Right renal pelvis (tissue), 4 donors: Measurements from ENCODE around the gene HNRNPUL1. TPM values are rescaled to one million over a fixed set of nuclear protein-coding genes. Genes with fewer than 3 reads are reported as not detected.
A peak's percentile ranks its signal among the peaks of the same experiment; 100 is the strongest.
"Not testable (repeated sequence)": the region's sequence is repeated elsewhere in the genome, so short reads cannot be mapped to it uniquely, and the experiment has no call there.

Experiments used
- DNase-seq, 4 donors: peaks; one replicate each; pipeline ENCODE4 v3.0.0-alpha.2; 2013; ENCODE audit warnings: low read depth in 4 of 4, low spot score in 3 of 4, missing footprints in 1 of 4
- polyA plus RNA-seq, 4 donors: library from polyadenylated mRNA; unstranded; fragments of 120-200 nt; gene quantifications; one replicate each; pipeline ENCODE4 v1.2.1, GENCODE V29; 2013; ENCODE audit not compliant: insufficient read length in 4 of 4

The HNRNPUL1 gene
- 100 to 1,000 TPM; 202 to 215 (median 206) TPM for polyA plus RNA-seq

DNA sequence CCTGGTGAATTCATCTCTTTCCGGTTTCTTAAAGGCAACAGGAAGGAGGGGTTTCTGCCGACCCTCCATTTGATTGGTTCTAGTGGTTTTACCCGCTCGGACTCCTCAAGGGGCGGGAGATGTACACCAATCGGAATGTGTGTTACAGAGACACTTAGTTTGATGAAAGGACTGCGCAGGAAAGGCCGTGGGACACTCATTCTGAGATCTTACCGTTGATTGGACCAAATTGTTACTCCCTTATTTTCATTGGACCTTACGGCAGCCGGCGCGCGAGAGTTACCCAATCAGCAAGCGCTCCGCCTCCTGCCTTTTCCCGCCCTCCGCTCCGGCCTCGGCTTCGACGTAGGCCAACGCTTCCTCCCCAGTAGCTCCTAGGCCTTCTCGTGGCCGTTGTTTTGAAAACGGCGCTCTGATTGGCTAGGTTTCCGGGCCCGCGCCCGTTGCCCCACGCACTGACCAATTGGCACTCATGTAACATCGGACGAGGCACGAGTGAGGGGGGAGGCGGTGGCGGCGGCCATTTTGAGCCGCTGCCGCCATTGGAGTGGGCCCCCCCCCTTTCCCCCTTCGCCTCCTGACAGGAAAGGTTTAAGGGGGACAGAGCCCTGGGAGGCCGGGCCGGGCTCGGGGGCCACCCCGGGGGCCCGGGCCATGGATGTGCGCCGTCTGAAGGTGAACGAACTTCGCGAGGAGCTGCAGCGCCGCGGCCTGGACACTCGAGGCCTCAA is at the start of gene HNRNPUL1:
HNRNPUL1 (plus strand) TSS at position 523 of the 731 bp plus-strand sequence; CDS start at position 655, 132 bp downstream.
- DNase-seq, result peak; percentile 100

DNA sequence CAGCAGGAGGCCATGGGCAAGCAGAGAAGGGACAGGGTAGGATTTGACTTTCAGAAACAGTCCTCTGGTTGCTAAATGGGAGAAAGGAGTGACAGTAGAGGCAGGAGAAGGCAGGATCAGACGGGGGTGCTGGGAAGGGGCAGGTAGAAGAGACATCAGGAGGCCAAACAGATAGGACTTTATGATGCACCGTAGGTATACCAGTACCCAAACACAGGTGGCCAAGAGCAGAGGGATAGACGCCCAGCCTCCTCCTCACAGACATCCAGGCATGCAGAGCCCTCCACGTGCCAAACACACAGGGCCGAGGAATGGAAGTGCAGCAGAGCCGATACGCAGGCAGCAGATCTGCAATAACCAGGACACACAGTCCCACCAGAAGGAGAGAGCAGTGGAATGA is 46.4 kb upstream of the HNRNPUL1 start:
- no peak for DNase-seq

DNA sequence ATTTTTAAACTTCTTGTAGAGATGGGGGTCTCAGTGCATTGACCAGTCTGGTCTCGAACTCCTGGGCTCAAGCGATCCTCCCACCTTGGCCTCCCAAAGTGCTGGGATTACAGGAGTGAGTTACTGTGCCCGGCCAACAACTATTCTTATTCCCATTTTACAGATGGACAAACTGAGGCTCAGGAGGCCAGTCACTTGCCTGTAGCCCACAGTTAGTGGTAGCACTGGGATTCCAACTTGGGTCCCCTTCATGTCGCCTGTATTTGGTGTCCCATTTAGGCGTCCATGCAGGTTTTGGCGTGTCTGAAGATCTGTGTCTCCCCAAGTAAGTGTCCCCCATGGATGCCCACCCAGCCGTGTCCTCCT is 45.9 kb upstream of the HNRNPUL1 start:
- DNase-seq, result no peak

GRCh38 chr19:41218615-41219507 is 45.3 kb upstream of the HNRNPUL1 start, which contains the start of gene AXL:
Gene AXL, plus strand, starts transcription at chr19:41219223. Its CDS starts 170 bp downstream, at chr19:41219393.
- peak; percentile 53 to 69 (median 64) for DNase-seq

DNA sequence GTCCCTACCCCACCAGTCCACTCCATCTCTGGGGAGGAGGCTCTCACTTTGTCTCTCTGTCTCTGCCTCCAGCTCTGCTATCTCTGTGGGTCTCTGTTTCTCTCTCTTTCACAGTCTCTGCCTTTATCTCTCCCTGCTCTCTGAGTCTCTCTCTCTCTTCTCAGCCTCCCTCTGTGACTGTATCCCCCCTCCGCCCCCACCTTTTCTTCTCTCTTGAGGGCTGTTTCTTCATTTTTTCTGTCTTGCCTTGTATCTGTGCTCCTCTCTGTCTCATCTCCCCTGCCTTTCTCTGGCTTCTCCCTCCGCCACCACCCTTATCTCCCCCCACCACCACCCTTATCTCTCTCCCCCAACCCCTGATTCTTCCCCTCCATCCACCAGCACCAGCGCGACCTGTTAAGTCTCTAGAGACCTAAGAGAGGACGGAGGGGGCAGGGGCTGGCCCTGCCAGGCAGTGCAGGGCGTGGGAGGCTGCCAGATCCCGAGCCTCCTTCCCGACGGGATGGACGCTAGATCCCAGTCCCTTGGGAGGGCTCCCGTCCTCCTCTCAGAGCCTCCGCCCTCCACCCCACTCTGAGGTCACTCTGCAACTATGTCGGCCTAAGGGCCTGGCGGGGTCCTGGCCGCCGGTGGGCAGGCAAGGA is 44.1 kb upstream of the HNRNPUL1 start:
- DNase-seq, result no peak

DNA sequence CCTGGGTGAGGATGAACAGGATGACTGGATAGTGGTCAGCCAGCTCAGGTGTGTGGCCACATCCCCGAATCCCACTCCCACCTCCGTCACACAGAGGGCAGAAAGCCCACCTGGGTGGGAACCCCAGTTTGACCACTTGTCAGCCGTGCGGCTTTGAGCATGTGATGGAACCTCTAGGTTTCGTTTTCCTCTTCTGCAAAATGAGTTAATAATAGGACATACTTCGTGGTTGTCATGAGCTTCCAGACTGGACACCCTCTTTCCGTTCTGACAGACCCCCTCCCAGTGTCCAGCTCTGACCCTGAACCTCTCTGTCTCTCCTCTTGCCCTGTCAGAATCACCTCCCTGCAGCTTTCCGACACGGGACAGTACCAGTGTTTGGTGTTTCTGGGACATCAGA is 43.4 kb upstream of the HNRNPUL1 start:
- DNase-seq, result no peak

DNA sequence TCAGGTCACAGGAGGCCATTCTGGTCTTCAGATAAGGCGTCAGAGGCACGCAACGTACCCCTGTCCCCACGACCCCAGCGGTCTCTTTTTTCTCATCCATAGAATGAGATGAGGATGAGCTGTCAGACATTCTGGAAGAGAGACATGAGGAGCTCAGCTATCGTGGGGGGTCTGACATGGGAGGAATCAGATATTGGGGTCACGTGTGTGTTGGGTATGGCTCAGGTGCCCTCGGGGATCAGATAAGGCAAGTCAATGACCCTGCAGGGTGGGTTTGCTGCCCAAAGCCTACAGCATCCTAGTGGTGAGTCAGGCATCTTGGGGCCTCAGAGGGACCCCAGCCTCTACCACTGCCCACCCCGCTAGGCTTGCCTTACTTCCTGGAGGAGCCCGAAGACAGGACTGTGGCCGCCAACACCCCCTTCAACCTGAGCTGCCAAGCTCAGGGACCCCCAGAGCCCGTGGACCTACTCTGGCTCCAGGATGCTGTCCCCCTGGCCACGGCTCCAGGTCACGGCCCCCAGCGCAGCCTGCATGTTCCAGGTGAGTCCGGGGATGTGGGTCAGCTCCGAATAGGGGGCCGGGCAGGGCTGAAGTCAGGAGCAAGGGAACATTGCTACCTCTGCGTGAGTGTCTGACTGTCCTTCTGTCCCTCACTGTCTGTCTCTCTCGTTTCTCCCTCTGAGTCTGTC is 42.5 kb upstream of the HNRNPUL1 start:
- no peak for DNase-seq

GRCh38 chr19:41222240-41222639 is 41.9 kb upstream of the HNRNPUL1 start:
- DNase-seq, result no peak

- DNase-seq, result no peak
These were observed 40.5 kb upstream of the HNRNPUL1 start for GRCh38 chr19:41223431-41224234.

GRCh38 chr19:41224632-41225031 is 39.5 kb upstream of the HNRNPUL1 start:
- DNase-seq, result no peak

DNA sequence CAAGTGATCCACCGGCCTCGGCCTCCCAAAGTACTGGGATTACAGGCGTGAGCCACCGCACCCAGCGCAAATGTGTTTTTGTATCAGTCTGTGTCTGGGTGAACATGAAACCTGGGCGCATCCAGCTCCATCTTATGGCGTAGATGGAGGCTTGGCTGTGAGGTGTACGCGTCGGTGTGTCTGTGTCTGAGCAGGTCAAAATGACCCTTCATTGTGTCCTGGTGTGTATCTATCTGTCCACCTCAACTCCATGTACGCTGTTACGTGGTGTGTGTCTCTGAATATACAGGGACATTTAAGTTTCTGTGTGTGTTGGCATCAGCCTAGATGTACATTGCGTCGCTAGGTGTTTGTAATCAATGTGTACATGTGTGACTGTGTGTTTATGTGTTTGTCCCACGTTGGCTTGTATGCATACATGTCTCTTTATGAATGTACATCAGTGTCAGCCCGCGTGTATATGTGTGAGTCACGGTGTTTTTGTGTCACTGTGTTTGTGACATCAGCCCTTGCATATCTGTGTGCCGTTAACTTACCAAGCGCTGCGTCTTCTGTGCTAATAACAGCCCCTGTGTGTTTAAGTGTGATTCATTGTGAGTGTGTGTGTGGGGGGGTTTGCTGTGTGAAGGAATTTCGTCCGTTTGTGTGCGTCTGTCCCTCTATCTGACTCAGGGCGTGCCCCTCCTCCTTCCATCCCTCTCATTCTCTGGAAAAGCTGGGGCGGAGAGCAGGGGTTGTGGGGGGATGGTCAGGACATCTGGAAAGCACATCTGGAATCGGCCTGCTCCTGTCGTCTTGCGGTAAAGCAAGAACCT is 38.7 kb upstream of the HNRNPUL1 start:
- DNase-seq, result peak in 2 of 4 donors; percentile 40 to 53

DNA sequence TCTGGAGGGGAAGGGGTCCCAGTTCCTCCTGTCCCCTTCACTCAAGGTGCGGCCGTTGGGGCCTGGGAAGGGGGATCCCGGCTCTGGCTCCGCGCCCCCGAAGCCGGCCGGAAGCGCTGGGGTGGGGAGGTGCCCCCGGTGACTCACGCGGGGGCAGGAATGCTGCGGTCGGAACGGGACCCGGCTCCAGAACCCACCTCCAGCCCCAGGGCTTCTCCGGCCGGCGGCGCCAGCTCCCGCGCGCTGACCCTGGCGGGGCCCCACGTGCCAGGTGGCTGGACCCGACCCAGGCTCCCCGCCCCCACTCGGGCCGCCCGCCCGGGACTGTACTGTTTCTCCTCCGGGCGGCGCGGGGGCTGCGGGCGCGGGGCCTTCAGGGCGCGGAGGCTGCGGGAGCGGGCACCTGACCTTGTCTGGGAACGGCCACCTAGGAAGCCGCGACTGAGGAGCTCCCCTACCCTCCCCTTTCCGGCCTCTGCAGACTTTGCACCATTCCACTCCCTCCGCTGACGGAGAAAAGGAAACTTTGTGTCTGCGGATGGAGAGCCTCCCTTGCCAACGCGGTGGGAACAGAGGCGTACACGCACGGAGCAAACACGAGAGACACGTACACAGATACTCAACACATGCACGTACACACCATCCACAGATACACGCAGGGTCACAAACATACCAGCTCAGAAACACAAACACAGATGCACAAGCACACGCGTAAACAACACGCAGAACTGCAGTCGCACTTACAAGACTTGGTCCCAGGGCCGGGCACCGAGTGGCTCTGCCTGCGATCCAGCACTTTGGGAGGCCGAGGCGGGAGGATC is 37.9 kb upstream of the HNRNPUL1 start:
- DNase-seq, result peak in 2 of 4 donors; percentile 33 to 43

- DNase-seq, result no peak
These were observed 37.2 kb upstream of the HNRNPUL1 start for GRCh38 chr19:41226874-41227390.

DNA sequence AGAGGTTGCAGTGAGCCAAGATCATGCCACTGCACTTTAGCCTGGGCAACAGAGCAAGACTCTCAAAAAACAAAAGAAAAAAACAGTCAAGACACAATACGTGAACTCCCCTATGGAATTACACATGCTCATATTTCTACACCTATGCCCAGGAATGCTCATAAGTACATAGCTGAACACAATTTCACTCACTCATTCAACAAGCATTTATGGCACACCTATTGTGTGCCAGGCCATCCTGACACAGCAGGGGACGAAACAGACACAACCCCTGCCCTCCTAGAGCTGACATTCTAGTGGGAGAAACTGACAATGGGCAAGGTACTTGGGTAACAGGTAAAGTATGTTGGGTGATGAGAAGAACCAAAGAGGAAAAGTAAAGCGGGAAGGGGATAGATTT is 35.7 kb upstream of the HNRNPUL1 start:
- DNase-seq, result no peak

DNA sequence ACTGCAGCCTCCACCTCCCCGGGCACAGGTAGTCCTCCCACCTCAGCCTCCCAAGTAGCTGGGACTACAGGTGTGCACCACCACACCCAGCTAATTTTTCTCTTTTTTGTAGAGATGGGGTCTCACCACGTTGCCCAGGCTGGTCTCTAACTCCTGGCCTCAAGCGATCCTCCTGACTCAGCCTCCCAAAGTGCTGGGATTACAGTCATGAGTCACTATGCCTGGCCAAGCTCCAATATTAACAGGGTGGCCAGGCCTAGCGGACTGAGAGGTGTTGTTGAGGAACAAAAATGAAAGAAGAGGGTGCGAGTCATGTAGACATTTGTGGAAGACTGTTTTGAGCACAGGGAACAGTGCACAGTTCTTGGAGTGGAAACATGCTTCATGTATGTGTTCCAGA is 34.8 kb upstream of the HNRNPUL1 start:
- DNase-seq, result not testable (repeated sequence)

DNA sequence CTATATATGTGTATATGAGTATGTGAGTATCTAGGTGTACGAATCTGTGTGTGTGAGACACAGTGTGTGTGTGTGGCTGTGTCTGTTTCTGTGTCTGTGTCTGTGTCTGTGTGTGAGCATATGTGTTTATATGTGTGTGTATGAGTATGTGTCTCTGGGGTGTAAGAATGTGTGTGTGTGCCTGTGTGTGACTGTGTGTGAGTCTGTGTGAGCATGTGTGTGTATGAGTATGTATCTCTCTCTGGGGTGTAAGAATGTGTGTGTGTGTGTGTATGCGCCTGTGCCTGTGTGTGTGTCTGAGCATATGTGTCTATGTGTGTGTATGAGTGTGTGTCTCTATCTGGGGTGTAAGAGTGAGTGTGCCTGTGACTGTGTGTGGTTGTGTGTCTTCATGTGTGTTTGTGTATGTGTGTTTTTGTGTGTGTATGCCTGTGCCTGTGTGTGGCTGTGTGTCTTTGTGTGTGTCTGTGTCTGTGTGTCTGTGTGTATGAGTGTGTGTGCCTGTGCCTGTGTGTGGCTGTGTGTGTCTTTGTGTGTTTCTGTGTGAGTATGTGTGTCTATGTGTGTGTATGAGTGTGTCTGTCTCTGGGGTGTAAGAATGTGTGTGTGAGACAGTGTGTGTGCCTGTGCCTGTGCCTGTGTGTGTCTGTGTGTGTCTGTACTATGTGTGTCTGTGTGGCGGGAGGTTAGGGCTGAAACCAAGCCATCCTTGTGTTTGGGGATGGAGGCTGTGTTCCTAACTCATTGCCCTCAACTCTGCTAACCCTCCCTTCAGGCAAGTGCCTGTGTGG is 33.9 kb upstream of the HNRNPUL1 start:
- DNase-seq, result no peak

GRCh38 chr19:41232686-41233085 is 31.5 kb upstream of the HNRNPUL1 start:
- no peak for DNase-seq
